Left lung (tissue), 10 donors: Measurements from ENCODE around the gene GREB1. TPM values are rescaled to one million over a fixed set of nuclear protein-coding genes. Genes with fewer than 3 reads are reported as not detected.

Source experiments
- ATAC-seq: fragments of 200-7000 bp; cut with Tn5 transposase; one replicate; pipeline ENCODE4 v1.9.1; 2020; ENCODE audit warnings: moderate library complexity
- DNase-seq, 4 donors: peaks; one replicate each; pipeline ENCODE4 v3.0.0-alpha.2; 2013 to 2020
- H3K27ac ChIP-seq, 2 donors: fragments of 200-600 bp; sonication (generic) in 1 of 2; one replicate each; pipeline versions ENCODE4 v1.5.0 to v1.8.0; 2020 to 2021
- H3K27me3 ChIP-seq, 2 donors: fragments of 200-600 bp; sonication (generic) in 1 of 2; one replicate each; pipeline versions ENCODE4 v1.5.0 to v1.8.0; 2020 to 2021
- H3K36me3 ChIP-seq, 2 donors: fragments of 200-600 bp; sonication (generic) in 1 of 2; one replicate each; pipeline versions ENCODE4 v1.5.0 to v1.8.0; 2020 to 2021
- H3K4me1 ChIP-seq, 2 donors: fragments of 200-600 bp; one replicate each; pipeline ENCODE4 v1.8.0; 2021
- H3K4me3 ChIP-seq, 2 donors: fragments of 200-600 bp; sonication (generic) in 1 of 2; one replicate each; pipeline versions ENCODE4 v1.5.0 to v1.8.0; 2020 to 2021; ENCODE audit warnings: mild to moderate bottlenecking in 1 of 2
- H3K9me3 ChIP-seq, 2 donors: fragments of 200-600 bp; sonication (generic) in 1 of 2; one replicate each; pipeline versions ENCODE4 v1.5.0 to v1.8.0; 2020 to 2021
- CTCF ChIP-seq, 2 donors: fragments of 200-600 bp; sonication (generic) in 1 of 2; IDR thresholded peaks; one replicate each; pipeline versions ENCODE4 v1.5.0 to v1.8.0; 2021; ENCODE audit warnings: antibody characterized with exemption in 2 of 2
- intact Hi-C, 2 donors: fragments of 100-400 bp; cut with DNase I; formaldehyde crosslinking; loops; one replicate each; pipeline versions ENCODE4 v1.11.2 to v1.14.2; 2022
- polyA plus RNA-seq, 6 donors: library from polyadenylated mRNA; unstranded; fragments of 120-200 nt; gene quantifications; one replicate each; pipeline ENCODE4 v1.2.1, GENCODE V29; 2013; ENCODE audit not compliant: insufficient read length in 6 of 6
- total RNA-seq, 2 donors: library from RNA; stranded (reverse); fragmentation: NEBNext Ultra II Directional; extraction: Animal tissue kit (Norgen Biotek cat#: 25700); gene quantifications; one replicate each; pipeline ENCODE4 v1.2.1, GENCODE V29; 2021
- donor health status: DM: no; HTN: yes; CAD: no.
- donor health status: DM: no; HTN: no; CAD: no.

The GREB1 gene
- total and polyA plus RNA-seq, 8 donors: 1.6 to 19.1 (median 12.7) TPM

- no peaks in the 10 kb centered on the region for H3K27me3 ChIP-seq
- no peaks in the 10 kb centered on the region for H3K9me3 ChIP-seq
- H3K36me3 ChIP-seq: no peaks in the 10 kb centered on the region
- DNase-seq (peak in 1 of 4 donors; percentile 72), ATAC-seq (no peak)
- H3K4me3 ChIP-seq: no peak overlapping the region
- no peak overlapping the region for H3K27ac ChIP-seq
- intact Hi-C loops: no loop called here
- H3K4me1 ChIP-seq: no peaks in the 10 kb centered on the region
- TF ChIP-seq CTCF (IDR thresholded peaks at IDR 0.05): no peak
These were observed 76.9 kb downstream of the GREB1 start for GRCh38 chr2:11610624-11611242.

GRCh38 chr2:11611251-11611650, 77.4 kb downstream of the GREB1 start:
- TF ChIP-seq CTCF (IDR thresholded peaks at IDR 0.05): no peak
- H3K27me3 ChIP-seq: no peaks in the 10 kb centered on the region
- H3K9me3 ChIP-seq: no peaks in the 10 kb centered on the region
- H3K36me3 ChIP-seq: no peaks in the 10 kb centered on the region
- intact Hi-C loops: no loop called here
- no peak overlapping the region for H3K27ac ChIP-seq
- no peak overlapping the region for H3K4me3 ChIP-seq
- no peak for DNase-seq
- ATAC-seq: no peak
- H3K4me1 ChIP-seq: no peaks in the 10 kb centered on the region

- H3K36me3 ChIP-seq: no peaks in the 10 kb centered on the region
- H3K9me3 ChIP-seq: no peaks in the 10 kb centered on the region
- H3K27ac ChIP-seq: no peak overlapping the region
- ATAC-seq: no peak
- intact Hi-C loops: no loop called here
- H3K4me1 ChIP-seq: no peaks in the 10 kb centered on the region
- TF ChIP-seq CTCF (IDR thresholded peaks at IDR 0.05): no peak
- no peaks in the 10 kb centered on the region for H3K27me3 ChIP-seq
- no peak overlapping the region for H3K4me3 ChIP-seq
- DNase-seq: no peak
These were observed 78.8 kb downstream of the GREB1 start for GRCh38 chr2:11612553-11613215.

GRCh38 chr2:11613297-11613696, 79.5 kb downstream of the GREB1 start:
- ATAC-seq (no peak), DNase-seq (no peak)
- Histone ChIP-seq H3K27ac (no peak overlapping the region), H3K4me3 (no peak overlapping the region), H3K36me3 (no peaks in the 10 kb centered on the region), H3K4me1 (no peaks in the 10 kb centered on the region), H3K9me3 (no peaks in the 10 kb centered on the region), H3K27me3 (no peaks in the 10 kb centered on the region)
- intact Hi-C loops: no loop called here
- no peak for TF ChIP-seq CTCF (IDR thresholded peaks at IDR 0.05)

- no peaks in the 10 kb centered on the region for H3K9me3 ChIP-seq
- intact Hi-C loops: no loop called here
These were observed 81.4 kb downstream of the GREB1 start for GRCh38 chr2:11615209-11615608.

More at GRCh38 chr2:11615209-11615608, 81.4 kb downstream of the GREB1 start:
- Histone ChIP-seq H3K4me3 (no peak overlapping the region), H3K36me3 (no peaks in the 10 kb centered on the region), H3K27ac (no peak overlapping the region), H3K27me3 (no peaks in the 10 kb centered on the region), H3K4me1 (no peaks in the 10 kb centered on the region)
- no peak for TF ChIP-seq CTCF (IDR thresholded peaks at IDR 0.05)
- DNase-seq (no peak), ATAC-seq (no peak)
